SK-N-SH treated with all-trans-retinoic acid at 6 μM for 48 hours (cell line): ENCODE results near the gene MYEOV.

Experiments used
- ATAC-seq: fragments of 200-7000 bp; cut with Tn5 transposase; 3 replicates; pipeline ENCODE4 v1.9.1; 2020; ENCODE audit warnings: mild to moderate bottlenecking, moderate library complexity
- ARNTL ChIP-seq: fragments of 450-650 bp; formaldehyde crosslinking; IDR thresholded peaks from 2 replicates; pipeline ENCODE4 v1.5.0; 2020; ENCODE audit warnings: low read depth, mild to moderate bottlenecking, moderate library complexity, borderline replicate concordance
- BACH2 ChIP-seq: fragments of 250-450 bp; sonication (Bioruptor Pico); IDR thresholded peaks from 2 replicates; pipeline ENCODE4 v1.9.0; 2021; ENCODE audit warnings: mild to moderate bottlenecking, borderline replicate concordance
- CSDC2 ChIP-seq: fragments of 250-450 bp; sonication (Bioruptor Pico); IDR thresholded peaks from 2 replicates; pipeline ENCODE4 v1.5.0; 2020; ENCODE audit warnings: mild to moderate bottlenecking, moderate library complexity
- ESRRG ChIP-seq: fragments of 250-450 bp; sonication (Bioruptor Pico); IDR thresholded peaks from 2 replicates; pipeline ENCODE4 v1.6.1; 2021; ENCODE audit warnings: mild to moderate bottlenecking
- TCF4 ChIP-seq: fragments of 250-450 bp; sonication (Bioruptor Pico); IDR thresholded peaks from 2 replicates; pipeline ENCODE4 v1.8.0; 2021; ENCODE audit warnings: mild to moderate bottlenecking, moderate library complexity, borderline replicate concordance
- TOX ChIP-seq: fragments of 250-450 bp; sonication (Bioruptor Pico); IDR thresholded peaks from 2 replicates; pipeline ENCODE4 v1.8.0; 2021; ENCODE audit warnings: mild to moderate bottlenecking, moderate library complexity, borderline replicate concordance
- ZC3H10 ChIP-seq: fragments of 250-450 bp; sonication (Bioruptor Pico); IDR thresholded peaks from 2 replicates; pipeline ENCODE4 v1.5.1; 2021; ENCODE audit warnings: mild to moderate bottlenecking, moderate library complexity
- ZFP3 ChIP-seq: fragments of 250-450 bp; sonication (Bioruptor Pico); IDR thresholded peaks from 2 replicates; pipeline ENCODE4 v1.5.0; 2020; ENCODE audit warnings: mild to moderate bottlenecking, moderate library complexity
- ZFP30 ChIP-seq: fragments of 450-650 bp; formaldehyde crosslinking; IDR thresholded peaks from 2 replicates; pipeline ENCODE4 v1.5.0; 2022; ENCODE audit warnings: mild to moderate bottlenecking, moderate library complexity
- ZNF565 ChIP-seq: fragments of 450-650 bp; formaldehyde crosslinking; conservative IDR thresholded peaks from 2 replicates; pipeline ENCODE4 v1.5.0; 2020; ENCODE audit warnings: low read depth, mild to moderate bottlenecking, moderate library complexity
- TF ChIP-seq, protein P1 (sequence below): fragments of 250-450 bp; sonication (Bioruptor Pico); IDR thresholded peaks from 2 replicates; pipeline ENCODE4 v1.8.0; 2020; ENCODE audit warnings: mild to moderate bottlenecking, moderate library complexity, borderline replicate concordance
- TF ChIP-seq, protein P2 (sequence below): fragments of 250-450 bp; sonication (Bioruptor Pico); IDR thresholded peaks from 2 replicates; pipeline ENCODE4 v1.8.0; 2021; ENCODE audit warnings: low read depth, mild to moderate bottlenecking, moderate library complexity, borderline replicate concordance
- TF ChIP-seq, protein P3 (sequence below): fragments of 250-450 bp; sonication (Bioruptor Pico); IDR thresholded peaks from 2 replicates; pipeline ENCODE4 v1.5.1; 2020; ENCODE audit warnings: low read depth, mild to moderate bottlenecking, moderate library complexity

The MYEOV gene

DNA sequence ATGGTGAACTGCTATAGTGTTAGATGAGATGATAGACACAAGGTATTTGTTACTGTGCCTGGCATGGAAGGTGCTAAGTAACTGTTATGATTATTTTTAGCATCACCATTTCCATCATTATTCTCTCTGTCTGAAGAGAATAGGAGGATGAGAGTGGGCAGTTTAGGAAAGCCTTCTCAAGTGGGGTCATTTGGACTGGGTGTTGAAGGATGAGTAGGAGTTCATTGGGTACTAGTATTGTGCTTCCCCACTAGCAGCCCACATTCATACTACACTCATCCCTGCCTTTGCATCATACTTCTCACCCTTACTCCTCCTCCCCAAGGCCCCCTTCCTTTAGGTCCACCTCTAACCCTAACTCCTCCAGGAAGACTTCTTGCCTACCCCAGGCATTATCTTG is 20.6 kb downstream of the MYEOV start:
- no peak for ATAC-seq
- TF ChIP-seq, protein P1, sequence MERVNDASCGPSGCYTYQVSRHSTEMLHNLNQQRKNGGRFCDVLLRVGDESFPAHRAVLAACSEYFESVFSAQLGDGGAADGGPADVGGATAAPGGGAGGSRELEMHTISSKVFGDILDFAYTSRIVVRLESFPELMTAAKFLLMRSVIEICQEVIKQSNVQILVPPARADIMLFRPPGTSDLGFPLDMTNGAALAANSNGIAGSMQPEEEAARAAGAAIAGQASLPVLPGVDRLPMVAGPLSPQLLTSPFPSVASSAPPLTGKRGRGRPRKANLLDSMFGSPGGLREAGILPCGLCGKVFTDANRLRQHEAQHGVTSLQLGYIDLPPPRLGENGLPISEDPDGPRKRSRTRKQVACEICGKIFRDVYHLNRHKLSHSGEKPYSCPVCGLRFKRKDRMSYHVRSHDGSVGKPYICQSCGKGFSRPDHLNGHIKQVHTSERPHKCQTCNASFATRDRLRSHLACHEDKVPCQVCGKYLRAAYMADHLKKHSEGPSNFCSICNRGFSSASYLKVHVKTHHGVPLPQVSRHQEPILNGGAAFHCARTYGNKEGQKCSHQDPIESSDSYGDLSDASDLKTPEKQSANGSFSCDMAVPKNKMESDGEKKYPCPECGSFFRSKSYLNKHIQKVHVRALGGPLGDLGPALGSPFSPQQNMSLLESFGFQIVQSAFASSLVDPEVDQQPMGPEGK: no peak
- TF ChIP-seq, protein P2, sequence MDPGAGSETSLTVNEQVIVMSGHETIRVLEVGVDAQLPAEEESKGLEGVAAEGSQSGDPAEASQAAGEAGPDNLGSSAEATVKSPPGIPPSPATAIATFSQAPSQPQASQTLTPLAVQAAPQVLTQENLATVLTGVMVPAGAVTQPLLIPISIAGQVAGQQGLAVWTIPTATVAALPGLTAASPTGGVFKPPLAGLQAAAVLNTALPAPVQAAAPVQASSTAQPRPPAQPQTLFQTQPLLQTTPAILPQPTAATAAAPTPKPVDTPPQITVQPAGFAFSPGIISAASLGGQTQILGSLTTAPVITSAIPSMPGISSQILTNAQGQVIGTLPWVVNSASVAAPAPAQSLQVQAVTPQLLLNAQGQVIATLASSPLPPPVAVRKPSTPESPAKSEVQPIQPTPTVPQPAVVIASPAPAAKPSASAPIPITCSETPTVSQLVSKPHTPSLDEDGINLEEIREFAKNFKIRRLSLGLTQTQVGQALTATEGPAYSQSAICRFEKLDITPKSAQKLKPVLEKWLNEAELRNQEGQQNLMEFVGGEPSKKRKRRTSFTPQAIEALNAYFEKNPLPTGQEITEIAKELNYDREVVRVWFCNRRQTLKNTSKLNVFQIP: no peak
- TF ChIP-seq TOX: no peak
- TF ChIP-seq, protein P3, sequence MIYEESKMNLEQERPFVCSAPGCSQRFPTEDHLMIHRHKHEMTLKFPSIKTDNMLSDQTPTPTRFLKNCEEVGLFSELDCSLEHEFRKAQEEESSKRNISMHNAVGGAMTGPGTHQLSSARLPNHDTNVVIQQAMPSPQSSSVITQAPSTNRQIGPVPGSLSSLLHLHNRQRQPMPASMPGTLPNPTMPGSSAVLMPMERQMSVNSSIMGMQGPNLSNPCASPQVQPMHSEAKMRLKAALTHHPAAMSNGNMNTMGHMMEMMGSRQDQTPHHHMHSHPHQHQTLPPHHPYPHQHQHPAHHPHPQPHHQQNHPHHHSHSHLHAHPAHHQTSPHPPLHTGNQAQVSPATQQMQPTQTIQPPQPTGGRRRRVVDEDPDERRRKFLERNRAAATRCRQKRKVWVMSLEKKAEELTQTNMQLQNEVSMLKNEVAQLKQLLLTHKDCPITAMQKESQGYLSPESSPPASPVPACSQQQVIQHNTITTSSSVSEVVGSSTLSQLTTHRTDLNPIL (CRISPR knock-in tag): no peak
- peak; percentile 90 for TF ChIP-seq ZFP3 (CRISPR knock-in tag)

DNA sequence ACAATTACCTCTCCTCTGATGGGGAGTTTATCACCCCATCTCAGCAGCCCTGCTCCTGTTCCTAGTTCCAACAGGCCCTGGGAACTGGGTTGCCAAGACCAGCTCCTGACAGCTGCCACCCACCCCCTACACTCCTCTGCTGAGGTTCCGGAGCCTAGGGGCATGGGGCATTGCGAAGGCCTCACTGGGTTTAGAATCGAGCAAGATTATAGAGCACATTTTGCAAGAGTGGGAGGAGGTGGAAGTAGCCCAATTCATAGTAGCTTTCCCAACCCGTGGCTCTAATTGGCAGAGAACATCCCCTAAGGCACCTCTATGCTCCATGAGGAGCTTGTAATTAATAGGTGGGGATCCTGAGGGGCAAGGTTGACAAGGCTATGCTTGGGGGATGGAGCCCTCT is 23.0 kb downstream of the MYEOV start:
- ATAC-seq: no peak
- TF ChIP-seq ESRRG (CRISPR knock-in tag) (no peak), ZC3H10 (CRISPR knock-in tag) (no peak), ZNF565 (CRISPR knock-in tag) (no peak)
- TF ChIP-seq, protein P2: no peak

DNA sequence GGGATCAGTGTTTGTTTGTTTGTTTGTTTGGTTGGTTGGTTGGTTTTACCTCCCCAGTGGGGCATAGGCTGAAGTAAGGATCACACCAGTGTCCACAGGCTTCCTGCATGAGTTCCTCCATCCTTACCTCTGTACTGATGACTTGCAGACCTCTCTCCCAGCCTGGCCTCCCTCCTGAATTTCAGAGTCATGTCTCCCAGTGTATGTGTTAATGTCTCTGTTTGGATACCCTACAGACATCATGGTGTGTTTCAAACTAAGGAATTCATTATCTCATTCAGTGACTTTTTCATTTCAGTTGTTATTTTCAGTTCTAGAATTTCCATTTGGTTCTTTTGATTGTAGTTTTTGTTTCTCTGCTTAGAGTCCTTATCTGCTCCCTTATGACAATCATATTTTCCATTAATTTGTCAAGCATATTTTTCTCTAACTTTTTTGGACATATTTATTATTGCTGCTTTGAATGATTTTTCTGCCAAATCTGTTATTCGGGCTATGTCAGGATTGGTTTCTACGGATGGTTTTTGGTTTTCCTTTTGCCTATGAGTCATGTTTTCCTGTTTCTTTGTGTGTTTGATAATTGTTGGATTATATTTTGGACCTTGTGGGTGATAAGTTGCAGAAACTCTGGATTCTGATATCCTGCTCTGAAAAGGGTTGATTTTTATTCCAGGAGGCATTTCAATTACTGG is 23.6 kb downstream of the MYEOV start:
- peak; percentile 54 for ATAC-seq
- TF ChIP-seq ZFP3 (CRISPR knock-in tag) (no peak), ESRRG (CRISPR knock-in tag) (no peak), TOX (no peak), TCF4 (CRISPR knock-in tag) (no peak)
- TF ChIP-seq, all 23 proteins: peak for 0

DNA sequence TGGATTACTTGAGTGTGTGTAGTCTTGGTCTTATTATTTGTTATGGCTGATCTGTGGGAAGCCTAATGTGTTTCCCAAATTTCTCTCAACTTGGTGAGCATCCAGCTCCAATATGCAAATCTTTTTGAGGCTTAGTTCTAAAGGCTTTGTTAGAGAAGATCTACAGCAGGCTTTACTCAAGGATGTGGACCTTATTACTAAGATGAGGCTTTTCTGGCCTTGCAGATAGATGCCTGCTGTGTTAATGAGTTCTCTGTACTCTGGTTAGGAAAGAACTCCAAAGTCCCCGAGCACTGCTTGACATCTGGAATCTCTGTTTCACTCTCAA is 24.1 kb downstream of the MYEOV start:
- ATAC-seq: peak; percentile 8; the same call in 2 of the 3 replicates
- TF ChIP-seq CSDC2: no peak
- no peak for TF ChIP-seq TOX

DNA sequence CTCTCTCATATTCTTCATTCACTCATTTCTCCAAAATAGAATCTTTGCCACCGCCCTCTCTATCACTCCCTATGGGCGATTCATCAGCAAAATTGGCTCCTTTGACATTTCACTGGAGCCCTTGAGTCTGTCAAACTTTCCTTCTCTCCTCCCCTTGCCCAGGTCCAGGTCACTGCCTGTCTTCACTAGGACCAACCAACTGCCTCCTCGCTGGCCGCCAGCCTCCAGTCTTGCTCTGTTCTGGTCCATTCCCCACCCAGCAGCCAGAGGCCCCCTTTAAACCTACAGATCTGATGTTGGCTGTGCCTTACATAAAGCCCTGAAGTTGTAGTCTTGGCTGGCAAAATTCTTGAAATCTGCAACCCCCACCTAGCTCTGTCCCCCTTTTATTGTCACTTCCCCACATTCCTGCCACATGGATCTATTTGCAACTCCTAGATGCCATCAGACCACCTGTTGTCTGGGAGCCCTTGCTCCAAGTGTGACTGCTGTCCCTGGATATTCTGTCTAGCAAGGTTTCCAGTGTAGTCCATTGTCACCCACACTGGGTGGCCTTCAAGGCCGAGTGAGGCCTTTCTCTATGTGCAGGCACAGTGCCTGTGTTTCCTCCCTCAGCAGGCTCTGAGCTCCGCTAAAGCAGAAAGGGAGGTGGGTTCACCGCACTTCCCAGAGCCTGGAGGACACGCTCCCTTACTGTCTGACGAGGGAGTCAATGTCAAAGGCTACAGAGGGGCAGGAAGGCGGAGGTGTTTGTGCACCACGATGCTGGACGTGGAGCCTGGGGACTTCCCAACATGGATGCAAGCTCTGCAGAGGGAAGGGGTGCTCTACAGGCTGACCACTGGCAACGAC is 25.5 kb downstream of the MYEOV start:
- no peak for ATAC-seq
- TF ChIP-seq, protein P1: no peak
- TF ChIP-seq ZFP30 (no peak), BACH2 (CRISPR knock-in tag) (no peak), ARNTL (CRISPR knock-in tag) (no peak), ZNF565 (CRISPR knock-in tag) (no peak), ZC3H10 (CRISPR knock-in tag) (no peak)
- TF ChIP-seq, protein P2: no peak
